22Rv1 (cell line): ENCODE data around the gene VAT1.

Experiments
- CTCF ChIP-seq: fragments of 450-650 bp; IDR thresholded peaks from 2 replicates; pipeline ENCODE4 v1.5.1; 2017; ENCODE audit warnings: mild to moderate bottlenecking
- ZFX ChIP-seq: fragments of 450-650 bp; IDR thresholded peaks from 2 replicates; pipeline ENCODE4 v1.6.1; 2017; ENCODE audit warnings: antibody characterized with exemption, borderline replicate concordance

DNA sequence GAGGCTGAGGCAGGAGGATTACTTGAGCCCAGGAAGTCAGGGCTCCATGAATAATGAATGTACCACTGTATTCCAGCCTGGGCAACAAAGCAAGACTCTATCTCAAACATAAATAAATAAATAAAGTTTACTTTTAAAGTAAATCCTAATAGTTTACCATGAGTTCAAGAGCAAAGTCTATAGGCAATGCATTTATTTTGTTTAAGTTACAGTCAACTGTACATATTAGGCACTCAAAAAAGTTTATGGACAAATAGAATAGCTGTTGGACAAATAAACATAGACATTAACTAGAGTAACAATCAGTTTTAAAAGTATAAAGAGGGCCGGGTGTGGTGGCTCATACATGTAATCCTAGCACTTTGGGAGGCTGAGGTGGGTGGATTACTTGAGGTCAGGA is 54.3 kb downstream of the VAT1 start:
- no peak for TF ChIP-seq CTCF
- TF ChIP-seq ZFX: no peak
